Measurements from ENCODE around the gene RTN4RL2. TPM values are rescaled to one million over a fixed set of nuclear protein-coding genes. Genes with fewer than 3 reads are reported as not detected.

The RTN4RL2 gene
- total and polyA plus RNA-seq, 10 of the 15 experiments (the other 5 are each of a cell fraction or from before 2014, with no cell fraction given): 0.14 to 1.1 (median 0.52) TPM; not detected in 4

GRCh38 chr11:57424792-57425564, 35.4 kb upstream of the RTN4RL2 start (continued):
- 0 out of 2 replicates have a peak, but pooled peaks have one; percentile 18 for TF ChIP-seq CHD1 (IDR thresholded peaks at IDR 0.05; ENCODE audit: low read depth, low read length)
- peak; percentile 97 for TF ChIP-seq RELA (IDR thresholded peaks at IDR 0.05; ENCODE audit: borderline replicate concordance, partially characterized antibody)
- TF ChIP-seq MLLT1 (IDR thresholded peaks at IDR 0.05): peak; percentile 43
- TF ChIP-seq CREM (IDR thresholded peaks at IDR 0.05; ENCODE audit: low read depth): peak; percentile 91
- TF ChIP-seq NKRF (conservative IDR thresholded peaks at IDR 0.05): peak; percentile 57; the same call in 1 of the 2 replicates
- TF ChIP-seq, protein P1, sequence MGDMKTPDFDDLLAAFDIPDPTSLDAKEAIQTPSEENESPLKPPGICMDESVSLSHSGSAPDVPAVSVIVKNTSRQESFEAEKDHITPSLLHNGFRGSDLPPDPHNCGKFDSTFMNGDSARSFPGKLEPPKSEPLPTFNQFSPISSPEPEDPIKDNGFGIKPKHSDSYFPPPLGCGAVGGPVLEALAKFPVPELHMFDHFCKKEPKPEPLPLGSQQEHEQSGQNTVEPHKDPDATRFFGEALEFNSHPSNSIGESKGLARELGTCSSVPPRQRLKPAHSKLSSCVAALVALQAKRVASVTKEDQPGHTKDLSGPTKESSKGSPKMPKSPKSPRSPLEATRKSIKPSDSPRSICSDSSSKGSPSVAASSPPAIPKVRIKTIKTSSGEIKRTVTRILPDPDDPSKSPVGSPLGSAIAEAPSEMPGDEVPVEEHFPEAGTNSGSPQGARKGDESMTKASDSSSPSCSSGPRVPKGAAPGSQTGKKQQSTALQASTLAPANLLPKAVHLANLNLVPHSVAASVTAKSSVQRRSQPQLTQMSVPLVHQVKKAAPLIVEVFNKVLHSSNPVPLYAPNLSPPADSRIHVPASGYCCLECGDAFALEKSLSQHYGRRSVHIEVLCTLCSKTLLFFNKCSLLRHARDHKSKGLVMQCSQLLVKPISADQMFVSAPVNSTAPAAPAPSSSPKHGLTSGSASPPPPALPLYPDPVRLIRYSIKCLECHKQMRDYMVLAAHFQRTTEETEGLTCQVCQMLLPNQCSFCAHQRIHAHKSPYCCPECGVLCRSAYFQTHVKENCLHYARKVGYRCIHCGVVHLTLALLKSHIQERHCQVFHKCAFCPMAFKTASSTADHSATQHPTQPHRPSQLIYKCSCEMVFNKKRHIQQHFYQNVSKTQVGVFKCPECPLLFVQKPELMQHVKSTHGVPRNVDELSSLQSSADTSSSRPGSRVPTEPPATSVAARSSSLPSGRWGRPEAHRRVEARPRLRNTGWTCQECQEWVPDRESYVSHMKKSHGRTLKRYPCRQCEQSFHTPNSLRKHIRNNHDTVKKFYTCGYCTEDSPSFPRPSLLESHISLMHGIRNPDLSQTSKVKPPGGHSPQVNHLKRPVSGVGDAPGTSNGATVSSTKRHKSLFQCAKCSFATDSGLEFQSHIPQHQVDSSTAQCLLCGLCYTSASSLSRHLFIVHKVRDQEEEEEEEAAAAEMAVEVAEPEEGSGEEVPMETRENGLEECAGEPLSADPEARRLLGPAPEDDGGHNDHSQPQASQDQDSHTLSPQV (IDR thresholded peaks at IDR 0.05): 0 out of 2 replicates have a peak, but pooled peaks have one; percentile 31
- TF ChIP-seq RAD51 (IDR thresholded peaks at IDR 0.05): peak; percentile 89
- TF ChIP-seq ETV6 (conservative IDR thresholded peaks at IDR 0.05 in 1 of 2, IDR thresholded peaks at IDR 0.05 in 1 of 2; ENCODE audit: borderline replicate concordance in 1 of 2, low read depth in 1 of 2): peak in 1 of 2 experiments; percentile 93; a peak in 2 of 4 replicates
- no peak for TF ChIP-seq CEBPZ (IDR thresholded peaks at IDR 0.05; ENCODE audit: low read depth, low read length)
- TF ChIP-seq KDM1A (IDR thresholded peaks at IDR 0.05; ENCODE audit: borderline replicate concordance): no peak
- peak; percentile 86 for TF ChIP-seq CREB1 (IDR thresholded peaks at IDR 0.05; ENCODE audit: low read depth)
- TF ChIP-seq STAT1 (conservative IDR thresholded peaks at IDR 0.05): no peak
- peak; percentile 94 for TF ChIP-seq ATF7 (IDR thresholded peaks at IDR 0.05; ENCODE audit: low read depth)
- peak; percentile 88 to 94 for TF ChIP-seq EP300 (IDR thresholded peaks at IDR 0.05; ENCODE audit: borderline replicate concordance in 1 of 2, control insufficient read depth in 1 of 2, low read depth in 2 of 2, low read length in 2 of 2)
- TF ChIP-seq KAT2A (conservative IDR thresholded peaks at IDR 0.05; ENCODE audit: control insufficient read depth, low read depth, low read length): no peak
- peak; percentile 40 for TF ChIP-seq KLF5 (IDR thresholded peaks at IDR 0.05; ENCODE audit: partially characterized antibody)

All from GM12878 (cell line).